ENCODE measurements around the gene GAGE10. TPM values are rescaled to one million over a fixed set of nuclear protein-coding genes. Genes with fewer than 3 reads are reported as not detected.

GAGE10 gene
- total and polyA plus RNA-seq, 2 of the 8 experiments (the other 6 are each of a cell fraction or from before 2014, with no cell fraction given): not detected

GRCh38 chrX:49276207-49276606, 27.2 kb upstream of the GAGE10 start:
- Histone ChIP-seq H3K27me3 (replicated peaks in 1 of 4; ENCODE audit: control insufficient read depth in 3 of 4, extremely low read depth in 1 of 4, insufficient read depth in 3 of 4, low read length in 3 of 4) (no peaks in the 10 kb centered on the region), H2AK5ac (ENCODE audit: low read depth, low read length) (no peak overlapping the region), H3K23me2 (ENCODE audit: low read depth, low read length) (no peaks in the 10 kb centered on the region), H3K9me3 (ENCODE audit: insufficient read depth in 2 of 2, low read depth in 1 of 2, low read length in 1 of 2) (no peaks in the 10 kb centered on the region), H3K4ac (replicated peaks; ENCODE audit: insufficient read length, low read depth, low read length) (no peak overlapping the region), H2BK120ac (replicated peaks; ENCODE audit: low read depth, low read length) (no peak overlapping the region), H3K23ac (ENCODE audit: insufficient read length) (no peak overlapping the region), H3K4me3 (ENCODE audit: extremely low read depth in 1 of 4, insufficient read depth in 2 of 4, low read depth in 3 of 4, low read length in 4 of 4) (no peak overlapping the region), H3K4me2 (ENCODE audit: insufficient read depth in 1 of 2, low read depth in 2 of 2, low read length in 2 of 2) (no peak overlapping the region), H4K8ac (ENCODE audit: extremely low read depth, insufficient read depth, low read length) (no peak overlapping the region), H3K79me1 (ENCODE audit: low read depth, low read length) (peaks cover 2% of the 10 kb centered on the region; the same call in 1 of the 2 replicates), H3K14ac (ENCODE audit: insufficient read length) (no peak overlapping the region), H3K79me2 (ENCODE audit: control insufficient read depth in 1 of 2, insufficient read depth in 2 of 2, low read length in 2 of 2) (peaks cover 8 to 29% of the 10 kb centered on the region in 2 experiments; a peak in 3 of 4 replicates), H4K20me1 (replicated peaks in 1 of 2; ENCODE audit: control insufficient read depth in 1 of 2, insufficient read depth in 2 of 2, low read length in 2 of 2) (peaks cover 0 to 17% of the 10 kb centered on the region in 2 experiments), H3K56ac (replicated peaks; ENCODE audit: insufficient read length, low read depth, low read length) (no peak overlapping the region), H3K9ac (replicated peaks in 1 of 4; ENCODE audit: extremely low read depth in 1 of 4, low read depth in 3 of 4, low read length in 3 of 4) (no peak overlapping the region), H3K36me3 (ENCODE audit: control insufficient read depth in 2 of 4, insufficient read depth in 4 of 4, low read length in 3 of 4) (no peaks in the 10 kb centered on the region), H3K27ac (ENCODE audit: low read depth, low read length) (no peak overlapping the region), H2BK12ac (ENCODE audit: low read depth, low read length) (no peak overlapping the region), H4K91ac (replicated peaks; ENCODE audit: insufficient read length, low read length) (no peak overlapping the region), H2BK20ac (ENCODE audit: low read length) (no peak overlapping the region), H3K4me1 (replicated peaks in 1 of 4; ENCODE audit: control insufficient read depth in 3 of 4, insufficient read depth in 4 of 4, low read length in 3 of 4) (peaks cover 0 to 5% (median 2%) of the 10 kb centered on the region in 4 experiments; a peak in 3 of 7 replicates), H3K18ac (ENCODE audit: extremely low read depth, low read length) (no peak overlapping the region), H2BK15ac (ENCODE audit: low read length) (no peak overlapping the region), H4K5ac (ENCODE audit: insufficient read length, low read depth, low read length) (no peak overlapping the region), H2AFZ (ENCODE audit: low read length) (no peak overlapping the region), H2BK5ac (ENCODE audit: low read depth, low read length) (no peak overlapping the region)
- FAIRE-seq (no peak), DNase-seq (ENCODE audit: low read depth in 1 of 2, low spot score in 2 of 2) (no peak)
- CTCF ChIA-PET (ENCODE audit: partially characterized antibody): interaction anchor here (1.5 to 1.8 kb wide), 3 partner anchors 15 to 135 kb away, joined by 3 to 6 read pairs (median 3); no protein-coding TSS in a partner anchor
- TF ChIP-seq PHF8 (conservative IDR thresholded peaks at IDR 0.05; ENCODE audit: low read depth, low read length): no peak
- TF ChIP-seq EP300 (IDR thresholded peaks at IDR 0.05; ENCODE audit: borderline replicate concordance in 1 of 2, low read depth in 2 of 2, low read length in 2 of 2): no peak
- no peak for TF ChIP-seq GABPA (IDR thresholded peaks at IDR 0.05; ENCODE audit: borderline replicate concordance, insufficient read depth, low read length)
- TF ChIP-seq TAF1 (IDR thresholded peaks at IDR 0.05; ENCODE audit: low read depth, low read length): no peak
- TF ChIP-seq JUND (IDR thresholded peaks at IDR 0.05; ENCODE audit: low read length): no peak
- TF ChIP-seq CHD1 (IDR thresholded peaks at IDR 0.05; ENCODE audit: low read depth, low read length): no peak
- TF ChIP-seq BRCA1 (IDR thresholded peaks at IDR 0.05; ENCODE audit: low read depth, low read length): no peak
- POLR2A ChIA-PET (ENCODE audit: partially characterized antibody): interaction anchor here (1.0 to 2.4 kb wide), 2 partner anchors 10 to 15 kb away, joined by 3 to 8 read pairs; no protein-coding TSS in a partner anchor
- 91% methylated on average over 1 of the region's 1 CpG; no CpG with 5 or more reads in 1 of the 2 experiments for WGBS, 2 experiments (ENCODE audit: extremely low coverage in 1 of 2, insufficient coverage in 1 of 2, insufficient read length in 1 of 2, insufficient replicate concordance in 2 of 2, low coverage in 1 of 2, low lambda C conversion rate in 2 of 2, missing lambda C conversion rate in 1 of 2)

Measured in H1 (cell line).